ENCODE results near the gene SPAG9.

Gene SPAG9

DNA sequence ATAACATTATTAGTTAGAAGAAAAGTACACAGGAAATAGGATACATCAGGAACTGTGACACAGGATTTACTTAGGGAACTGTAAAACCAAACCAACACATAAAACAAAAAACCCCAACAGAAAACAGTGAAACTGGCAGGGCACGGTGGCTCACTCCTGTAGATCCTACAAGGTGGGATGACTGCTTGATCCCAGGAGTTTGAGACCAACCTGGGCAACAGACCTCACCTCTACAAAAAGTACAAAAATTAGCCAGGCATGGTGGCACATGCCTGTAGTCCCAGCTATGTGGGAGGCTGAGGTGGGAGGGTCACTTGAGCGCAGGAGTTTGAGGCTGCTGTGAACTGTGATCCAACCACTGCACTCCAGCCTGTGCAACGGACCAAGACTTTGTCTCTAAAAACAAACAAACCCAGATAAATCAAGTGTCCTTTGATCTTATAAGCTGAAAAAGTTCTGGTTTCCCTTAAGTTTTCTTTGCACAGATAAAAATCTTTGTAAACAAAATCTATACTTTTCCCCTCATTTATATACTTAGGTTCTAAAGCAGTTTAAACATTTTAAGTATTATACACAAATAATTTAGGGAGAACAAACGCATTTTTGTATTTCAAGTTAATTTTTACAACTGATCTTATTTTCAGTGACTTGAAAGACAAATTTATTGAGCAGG is 143.0 kb downstream of the SPAG9 start:
- DNase-seq: no peak

DNA sequence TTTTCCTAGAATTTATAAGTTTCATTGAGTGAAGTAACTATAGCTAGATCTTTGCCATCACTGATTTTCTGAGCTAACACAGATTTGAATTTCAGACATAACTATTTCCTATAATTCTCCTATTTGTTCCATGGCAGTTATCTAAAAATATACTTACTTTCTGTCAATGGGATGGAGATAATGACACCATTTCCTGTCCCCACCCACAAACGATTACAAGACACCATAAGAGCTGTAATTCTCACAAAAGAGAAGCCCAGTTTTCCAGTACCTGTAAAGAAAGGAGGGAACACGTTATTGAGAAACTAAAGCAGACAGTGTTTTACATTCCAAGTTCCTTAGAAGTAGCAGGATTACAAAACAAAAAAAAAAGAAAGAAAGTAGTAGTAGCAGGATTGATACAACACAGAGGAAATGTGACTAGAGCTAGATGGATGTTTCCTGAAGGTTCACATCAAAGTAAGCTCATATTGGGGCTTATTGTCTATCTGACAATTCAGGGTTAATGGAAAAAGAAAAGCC is 143.7 kb downstream of the SPAG9 start:
- DNase-seq: no peak

DNA sequence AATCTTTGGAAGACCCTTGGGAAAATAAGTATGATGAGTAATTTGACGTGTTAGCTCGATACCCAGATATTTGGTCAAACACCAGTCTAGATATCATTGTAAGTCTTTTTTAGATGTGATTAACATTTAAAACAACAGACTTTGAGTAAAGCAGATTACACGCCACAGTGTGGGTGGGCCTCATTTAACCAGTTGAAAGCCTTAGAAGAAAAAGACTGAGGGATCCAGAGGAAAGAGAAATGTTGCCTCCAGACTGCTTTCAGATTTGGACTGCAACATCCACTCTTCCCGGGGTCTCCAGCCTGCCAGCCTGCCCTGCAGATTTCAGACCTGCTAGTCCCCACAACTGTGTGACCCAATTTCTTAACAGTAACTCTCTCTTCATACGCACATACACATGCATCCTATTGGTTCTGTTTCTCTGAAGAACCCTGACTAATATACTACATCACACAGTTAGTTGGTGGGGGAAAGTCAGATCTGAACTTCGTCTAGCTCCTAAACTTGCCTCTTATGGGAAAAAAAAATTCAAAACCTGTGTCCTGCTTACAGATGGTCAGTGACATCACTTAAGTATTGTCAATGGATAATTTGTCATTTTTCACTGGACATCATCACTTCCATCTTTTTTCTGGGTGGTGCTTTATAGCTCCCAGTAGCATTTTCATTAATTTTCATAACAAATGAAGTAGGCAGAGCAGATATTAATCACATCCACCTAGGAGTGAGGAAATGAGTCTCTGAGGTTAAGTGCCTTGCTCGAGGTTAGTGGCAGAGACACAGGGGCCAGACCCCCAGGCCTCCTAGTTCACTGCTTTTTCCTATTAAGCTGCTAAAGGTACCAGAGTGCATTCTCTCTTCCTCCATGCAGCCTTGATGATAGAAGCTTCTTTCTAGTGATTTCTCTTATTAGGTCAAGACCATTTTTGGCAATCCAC is 146.8 kb downstream of the SPAG9 start:
- no peak for DNase-seq

DNA sequence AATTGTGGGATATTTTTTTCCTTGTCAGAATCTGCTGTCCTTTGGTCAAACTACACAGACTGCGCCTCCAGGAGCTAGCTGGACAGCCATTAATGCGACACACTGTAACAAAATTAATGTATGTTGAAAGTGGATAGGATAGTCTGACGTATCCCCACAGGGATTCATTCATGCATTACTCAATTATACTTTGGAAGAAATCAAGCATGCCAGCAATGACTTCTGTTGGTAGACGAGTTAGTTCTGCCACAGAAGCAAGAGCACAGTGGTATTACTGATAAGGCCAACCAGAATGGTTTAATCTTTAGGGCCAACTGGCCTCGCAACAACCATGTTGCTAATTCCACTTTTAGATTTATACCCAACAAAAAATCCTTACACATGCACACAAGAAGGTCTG is 148.1 kb downstream of the SPAG9 start:
- DNase-seq: peak; percentile 91

DNA sequence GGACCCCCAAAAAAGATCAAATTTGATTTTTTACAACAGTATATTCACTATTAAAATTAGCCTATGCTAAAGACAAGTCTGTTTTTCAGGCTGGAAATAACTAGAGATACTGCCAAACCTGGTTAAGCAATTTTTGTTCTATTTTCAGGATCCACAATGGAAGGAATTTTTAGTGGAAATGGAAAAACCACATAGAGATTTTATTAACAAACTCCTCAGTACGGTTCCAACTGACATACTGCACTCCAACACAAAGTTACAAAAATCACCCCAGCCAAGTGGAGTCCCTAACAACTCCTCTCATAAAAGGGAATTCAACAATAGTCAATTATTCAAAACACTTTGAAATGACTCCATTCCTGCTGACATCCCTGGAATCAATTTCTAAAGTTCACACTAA is 152.9 kb downstream of the SPAG9 start:
- no peak for DNase-seq

DNA sequence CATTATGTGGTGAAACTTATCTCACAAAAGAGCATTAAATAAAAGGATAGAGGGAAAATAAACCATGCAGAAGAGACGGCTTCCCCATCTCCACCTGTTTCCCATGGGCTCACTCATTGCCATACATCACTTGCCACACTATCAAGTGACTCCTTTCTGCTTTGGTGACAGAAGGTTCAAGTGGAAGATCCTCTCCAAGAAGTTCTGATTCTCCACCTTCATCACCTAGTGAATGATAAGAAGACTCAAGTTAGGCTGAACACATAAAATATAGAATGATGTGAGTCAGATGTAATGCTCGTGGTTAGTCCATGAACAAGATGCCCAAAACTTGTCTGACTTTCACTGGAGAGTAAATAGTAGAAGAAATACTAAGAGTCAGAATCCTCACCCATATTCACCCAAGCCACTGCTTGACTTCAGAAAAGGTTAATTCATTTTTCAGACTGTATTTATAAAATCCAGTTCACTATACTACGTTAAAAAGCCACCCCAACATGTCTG is 154.5 kb downstream of the SPAG9 start:
- no peak for DNase-seq

DNA sequence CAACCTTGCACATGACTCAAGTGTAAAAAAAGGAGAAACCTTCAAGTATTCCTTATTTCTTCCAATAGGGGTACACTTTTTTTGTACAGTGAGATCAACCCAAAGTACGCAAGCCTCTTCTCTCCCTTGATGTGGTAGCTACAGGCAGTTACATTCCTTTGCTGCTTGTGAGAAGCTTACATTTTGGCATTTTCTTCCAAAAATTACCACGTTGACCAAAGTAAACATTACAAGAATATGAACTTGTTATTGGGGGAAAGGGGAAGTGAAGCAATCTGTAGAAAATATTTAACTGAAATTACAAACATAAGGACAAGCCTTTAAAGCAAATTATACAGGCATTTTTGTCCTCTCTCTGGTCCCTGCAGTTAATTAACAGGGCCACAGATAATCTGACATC is 157.5 kb downstream of the SPAG9 start:
- no peak for DNase-seq

DNA sequence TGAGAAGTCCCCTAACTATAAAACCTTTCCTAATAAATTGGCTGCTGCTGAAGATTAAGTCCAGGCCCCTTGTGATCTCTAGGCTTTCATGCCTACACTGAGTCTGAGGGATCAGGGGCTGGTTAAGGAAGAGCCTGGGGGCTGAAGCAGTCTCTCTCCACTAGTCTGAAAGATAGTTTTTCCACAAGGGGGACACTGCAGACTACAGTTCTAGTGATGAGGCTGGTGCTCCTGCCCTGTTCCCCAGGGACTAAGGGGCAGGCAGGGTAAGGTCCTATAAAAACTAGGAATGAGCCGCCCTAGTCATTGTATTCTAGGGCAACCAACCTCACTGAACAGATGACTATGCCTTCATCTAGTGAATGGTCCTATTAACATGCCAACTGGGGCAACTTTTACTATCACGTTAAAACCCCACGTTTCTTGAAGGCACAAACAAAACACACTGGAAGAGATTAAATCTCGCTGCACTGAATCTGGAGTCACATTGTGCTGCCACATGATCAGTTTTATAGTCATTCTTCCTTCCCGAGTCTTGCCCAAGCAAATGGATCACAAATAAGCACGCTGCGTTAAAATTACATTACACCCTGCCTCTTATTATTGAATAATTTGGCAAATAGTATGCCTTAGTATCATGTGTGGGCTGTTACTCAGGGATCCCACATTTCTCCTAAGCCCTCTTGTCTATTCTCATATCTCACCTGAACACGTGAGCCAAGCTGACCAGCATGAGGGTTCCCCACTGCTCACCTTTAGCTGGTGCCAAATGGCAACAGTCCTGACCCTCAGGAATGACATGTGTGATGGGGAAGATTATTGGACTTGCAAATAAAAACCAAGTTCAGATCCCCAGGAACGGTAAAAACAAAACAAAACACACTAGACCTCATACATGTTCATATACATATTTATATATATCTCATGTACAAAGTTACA is 159.1 kb downstream of the SPAG9 start:
- no peak for DNase-seq

DNA sequence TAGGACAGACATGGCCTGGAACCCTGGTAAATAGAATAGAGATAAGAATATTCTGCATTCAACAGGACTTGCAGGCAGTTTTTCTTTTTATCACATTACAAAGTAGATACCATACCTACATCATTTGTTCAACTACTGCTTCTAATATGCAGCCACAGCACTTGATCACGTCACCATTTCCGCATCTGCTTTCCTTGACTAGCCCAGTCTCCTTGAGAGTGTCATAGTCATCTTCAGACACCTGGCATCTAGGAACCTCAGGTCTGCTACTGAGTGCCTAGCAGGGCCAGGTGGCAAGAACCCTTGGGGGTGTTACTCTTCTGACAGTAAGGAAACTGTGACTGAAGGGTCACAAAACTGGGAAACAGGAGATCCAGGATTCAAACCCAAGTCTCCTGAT is 161.3 kb downstream of the SPAG9 start:
- no peak for DNase-seq

DNA sequence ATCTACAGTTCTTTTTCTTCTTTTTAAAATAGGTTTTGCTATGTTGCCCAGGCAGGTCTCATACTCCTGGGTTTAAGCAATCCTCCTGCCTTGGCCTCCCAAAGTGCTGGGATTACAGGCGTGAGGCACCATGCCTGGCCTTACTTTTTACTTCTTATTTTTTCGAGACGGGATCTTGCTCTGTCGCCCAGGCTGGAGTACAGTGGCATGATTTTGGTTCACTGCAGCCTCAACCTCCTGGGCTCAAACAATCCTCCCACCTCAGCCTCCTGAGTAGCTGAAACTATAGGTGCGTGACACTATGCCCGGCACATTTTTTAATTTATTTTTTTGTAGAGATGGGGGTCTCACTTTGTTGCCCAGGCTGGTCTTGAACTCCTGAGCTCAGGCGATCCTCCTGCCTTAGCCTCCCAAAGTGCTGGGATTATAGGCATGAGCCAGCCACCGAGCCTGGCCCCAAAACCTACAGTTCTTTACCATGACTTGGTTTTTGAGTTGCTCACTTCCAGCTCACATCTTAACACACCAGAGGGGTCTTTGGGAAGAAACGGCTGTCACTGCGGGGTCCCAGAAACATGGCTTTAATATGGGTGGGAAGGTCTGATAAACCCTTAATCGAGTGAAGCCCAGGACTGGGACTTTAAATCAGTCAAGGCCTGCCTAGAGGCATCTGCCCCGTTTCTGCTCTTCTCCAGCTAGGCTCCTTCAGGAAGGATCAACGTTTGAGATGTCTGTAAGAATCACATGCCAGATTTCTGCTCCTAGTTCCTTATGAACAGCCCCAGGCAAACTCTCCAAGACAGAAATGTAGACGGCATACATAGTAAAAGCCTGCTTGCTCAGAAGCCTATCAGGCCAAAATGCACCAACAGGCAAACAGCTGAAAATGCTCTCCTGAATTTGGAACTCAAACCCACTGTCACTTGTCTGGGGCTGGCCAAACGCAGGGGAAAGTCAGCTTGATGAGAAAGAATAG is 162.8 kb downstream of the SPAG9 start:
- no peak for DNase-seq

DNA sequence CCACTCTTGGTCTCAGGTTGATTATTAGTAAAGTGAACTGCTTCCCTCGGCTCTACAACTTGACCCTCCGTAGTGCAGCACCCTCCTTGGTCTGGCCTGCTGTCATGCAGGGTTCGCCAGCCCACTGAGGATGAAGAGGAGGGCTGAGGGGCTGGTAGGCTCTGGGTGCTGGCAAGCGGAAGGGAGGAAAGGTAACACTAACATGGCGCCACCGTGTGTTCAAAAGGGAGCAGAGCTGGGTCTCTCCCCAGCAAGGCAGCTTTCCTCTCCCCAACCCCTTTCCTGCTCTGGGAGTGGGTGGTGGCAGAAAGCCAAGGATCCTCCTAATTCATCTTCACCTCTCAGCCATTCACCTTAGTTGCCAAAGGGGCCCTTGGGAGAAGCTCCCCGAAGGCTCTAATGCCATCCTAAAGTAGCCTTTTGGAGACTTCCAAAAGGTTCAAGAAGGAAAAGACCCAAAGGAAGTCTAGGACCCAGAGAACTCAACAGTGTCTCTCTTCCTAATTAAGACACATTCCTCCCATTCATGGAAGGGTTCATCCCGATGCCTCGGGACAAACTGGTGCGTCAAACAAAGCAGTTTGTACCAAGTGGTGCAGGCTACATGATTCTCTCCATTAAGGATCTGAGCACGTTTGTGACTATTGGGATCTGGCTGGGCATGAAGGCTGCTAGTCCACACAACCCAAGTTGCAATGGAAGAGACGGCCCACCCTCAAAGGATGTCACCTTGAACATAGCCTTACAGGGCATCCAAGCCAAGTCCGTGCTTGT is 163.7 kb downstream of the SPAG9 start:
- peak; percentile 32 for DNase-seq

DNA sequence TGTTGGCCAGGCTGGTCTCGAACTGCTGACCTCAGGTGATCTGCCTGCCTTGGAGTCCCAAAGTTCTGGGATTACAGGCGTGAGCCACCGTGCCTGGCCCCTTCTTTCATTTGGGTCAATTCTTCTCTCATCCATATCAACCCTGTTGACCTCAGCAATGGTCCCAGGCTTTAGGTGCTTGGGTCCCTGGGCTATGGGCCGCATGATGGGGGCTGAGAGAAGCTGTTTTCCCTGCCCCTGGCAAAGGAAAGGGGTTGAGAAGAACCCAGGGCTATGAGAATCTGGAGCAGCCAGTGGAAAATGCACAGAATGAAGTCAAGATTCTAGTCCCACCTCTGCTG is 164.3 kb downstream of the SPAG9 start:
- no peak for DNase-seq

DNA sequence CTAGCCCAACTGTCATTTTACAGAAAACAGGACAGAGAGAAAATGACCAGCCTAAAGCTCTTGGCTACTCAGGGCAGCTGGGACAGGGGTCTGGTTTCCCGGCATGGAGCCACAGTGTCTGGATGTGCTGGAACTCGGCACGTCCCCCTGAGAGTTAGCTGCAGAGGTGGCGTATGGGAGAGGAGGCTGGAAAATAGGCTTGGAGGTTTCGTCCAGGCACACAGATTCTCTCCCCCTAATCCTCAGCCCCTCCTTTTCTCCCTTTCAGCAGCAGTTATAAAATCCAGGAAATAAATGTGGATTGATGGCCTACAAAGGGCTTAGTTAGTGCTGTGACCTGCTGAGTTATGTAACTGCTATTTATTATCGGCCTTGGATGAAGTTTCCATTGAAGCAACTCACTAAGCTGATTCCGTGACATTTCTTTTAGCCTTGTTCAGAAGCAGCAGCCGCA is 165.0 kb downstream of the SPAG9 start:
- DNase-seq: no peak

DNA sequence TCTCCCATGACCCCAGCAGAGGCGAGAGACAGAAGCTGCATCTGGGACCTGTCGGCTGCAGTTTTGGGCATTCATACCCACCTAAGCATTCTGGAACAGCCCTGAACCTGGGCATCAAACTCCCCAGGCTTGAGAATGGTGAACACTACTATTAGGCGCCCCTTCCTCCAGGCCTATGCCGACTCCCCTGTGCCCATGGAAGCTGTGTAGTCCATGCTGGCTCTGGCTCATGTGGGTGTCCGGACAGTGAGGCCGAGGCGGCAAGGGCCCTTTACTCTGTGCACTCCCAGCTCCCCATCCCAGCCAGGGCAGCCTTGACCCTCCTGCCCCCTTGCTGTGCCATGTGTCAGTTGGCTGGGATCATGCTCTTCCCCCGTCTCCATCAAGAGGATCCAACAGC is 165.5 kb downstream of the SPAG9 start:
- DNase-seq: no peak

DNA sequence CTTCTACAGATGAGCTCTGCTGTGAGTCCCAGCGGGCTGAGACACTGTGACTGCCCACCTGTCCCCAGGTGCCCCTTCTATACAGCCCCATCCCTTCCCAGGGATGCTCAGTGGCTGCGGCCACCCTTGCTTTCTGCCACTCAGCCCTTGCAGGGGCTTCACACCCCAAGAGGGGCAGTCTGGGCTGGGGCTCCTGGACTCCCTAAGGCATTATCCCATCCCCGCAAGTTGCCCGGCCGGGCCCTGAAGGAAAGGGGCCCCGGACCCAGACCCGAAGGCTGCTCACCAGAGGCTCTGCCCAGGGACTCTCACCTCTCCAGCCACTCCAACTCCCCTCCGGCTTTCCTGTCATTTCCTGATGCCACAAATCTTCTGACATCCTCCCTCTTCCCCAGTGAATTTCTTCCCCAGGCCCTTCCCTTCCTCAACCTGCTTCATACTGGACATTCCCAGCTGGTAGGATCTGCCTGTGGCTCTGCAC is 166.0 kb downstream of the SPAG9 start:
- DNase-seq: peak; percentile 7

DNA sequence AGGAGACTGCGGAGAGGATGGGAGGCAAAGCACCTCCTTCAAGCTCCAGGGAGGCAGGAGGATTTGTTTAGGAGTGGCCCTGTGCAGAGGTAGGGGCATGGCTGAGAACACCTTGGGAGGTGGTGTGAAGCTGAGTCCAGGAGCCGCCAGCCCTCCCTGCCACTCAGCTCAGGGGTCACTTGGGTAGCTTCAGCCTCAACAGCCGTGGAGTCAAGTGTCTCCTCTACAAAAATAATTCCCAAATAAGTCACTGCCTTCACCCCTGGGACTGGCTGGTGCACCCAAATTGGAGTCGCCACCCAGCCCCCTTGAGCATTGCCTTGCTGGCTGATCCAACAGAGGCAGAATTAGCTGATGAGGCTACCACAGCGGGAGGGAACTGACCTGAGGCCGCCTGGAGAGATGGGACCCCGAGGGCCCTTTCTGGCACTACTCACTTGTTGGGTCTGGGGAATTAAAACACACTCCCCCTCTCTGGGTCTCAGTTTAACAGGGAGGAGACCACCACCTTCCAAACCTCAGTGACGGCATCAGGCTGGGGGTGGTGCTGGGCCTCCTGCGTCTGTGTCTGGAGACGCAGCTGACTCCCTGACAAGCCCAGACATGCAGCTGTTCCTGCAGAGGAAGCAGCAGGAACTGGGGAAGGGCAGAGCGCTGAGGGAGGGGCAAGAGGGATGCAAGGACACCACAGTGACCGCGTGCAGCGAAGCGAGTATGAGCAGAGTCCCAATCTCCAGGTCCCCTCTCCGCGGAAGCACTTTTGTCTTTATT is 166.7 kb downstream of the SPAG9 start:
- peak; percentile 89 for DNase-seq

DNA sequence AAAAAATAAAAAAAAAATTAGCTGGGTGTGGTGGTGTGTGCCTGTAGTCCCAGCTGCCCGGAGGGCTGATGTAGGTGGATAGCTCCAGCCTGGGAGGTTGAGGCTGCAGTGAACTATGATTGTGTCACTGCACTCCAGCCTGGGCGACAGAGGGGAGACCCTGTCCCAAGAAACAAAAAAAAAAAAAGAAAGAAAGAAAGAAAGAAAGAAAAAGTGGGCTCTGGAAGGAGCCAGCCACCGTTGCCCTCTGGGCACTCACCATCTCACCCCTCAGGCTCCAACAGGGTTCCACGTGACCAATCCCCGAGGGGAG is 167.2 kb downstream of the SPAG9 start:
- DNase-seq: no peak

DNA sequence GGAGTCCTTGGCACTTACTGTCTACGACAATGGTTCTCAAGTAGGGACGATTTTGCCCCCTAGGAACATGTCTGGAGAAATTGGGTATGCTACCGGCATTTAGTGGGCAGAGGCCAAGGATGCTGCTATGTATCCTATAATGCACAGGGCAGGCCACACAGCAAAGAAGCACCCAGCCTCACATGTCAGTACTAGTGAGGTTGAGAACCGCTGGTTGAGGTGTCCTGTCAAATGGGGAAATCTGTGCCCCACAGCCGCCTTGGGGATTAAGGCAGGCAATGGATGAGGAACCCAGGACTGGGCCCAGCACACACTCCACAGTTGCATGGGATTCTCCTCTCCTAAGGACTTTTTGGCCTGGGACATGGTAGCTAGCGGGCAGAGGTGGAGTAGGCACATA is 167.8 kb downstream of the SPAG9 start:
- no peak for DNase-seq

DNA sequence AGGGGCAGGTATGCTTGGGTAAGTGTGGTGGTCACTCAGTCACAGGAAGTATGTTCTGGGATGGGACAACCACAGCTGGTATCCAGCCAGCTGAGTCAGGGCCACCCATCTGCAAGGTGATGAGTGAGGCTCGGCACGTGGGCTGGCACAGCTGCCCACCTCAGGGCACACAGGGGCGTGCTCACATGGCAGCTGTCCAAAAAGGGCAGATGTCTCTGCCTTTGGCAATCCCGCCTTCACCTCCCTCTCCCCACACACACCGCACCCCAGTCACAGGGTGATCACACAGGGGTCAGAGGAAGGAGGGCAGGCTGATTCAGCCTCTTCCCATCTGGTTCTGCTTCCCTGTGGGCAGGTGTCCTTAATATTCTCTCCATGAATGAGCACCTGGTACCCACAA is 168.7 kb downstream of the SPAG9 start:
- peak; percentile 93 for DNase-seq
